ENCODE data around the gene GRB2.
A peak's percentile ranks its signal among the peaks of the same experiment; 100 is the strongest.

Gene GRB2

GRCh38 chr17:75404731-75405364 is 630 bp downstream of the GRB2 start:
- H3K9me3 ChIP-seq (ENCODE audit: control insufficient read depth, low read length), result no peaks in the 10 kb centered on the region
- peak overlapping the region; percentile 21 for H3K9ac ChIP-seq
- peak overlapping the region; percentile 68 for H3K27ac ChIP-seq
- peak overlapping the region; percentile 96 for H3K4me2 ChIP-seq (ENCODE audit: low read length)
- H3K4me3 ChIP-seq (ENCODE audit: low read depth, low read length), result peak overlapping the region; percentile 89
- peak overlapping the region; percentile 83 for H2AFZ ChIP-seq
- H3K27me3 ChIP-seq (ENCODE audit: control insufficient read depth, insufficient read depth, low read length), result no peaks in the 10 kb centered on the region
- H3K36me3 ChIP-seq (ENCODE audit: control insufficient read depth, insufficient read depth, low read length), result no peaks in the 10 kb centered on the region
- H3K4me1 ChIP-seq, result no peaks in the 10 kb centered on the region
- no peak for TF ChIP-seq CTCF (IDR thresholded peaks at IDR 0.05)
- H3K79me2 ChIP-seq, result peaks cover 36% of the 10 kb centered on the region

GRCh38 chr17:75404223-75404730 is 1.2 kb downstream of the GRB2 start:
- Histone ChIP-seq H3K4me1 (no peaks in the 10 kb centered on the region), H3K4me3 (ENCODE audit: low read depth, low read length) (peak overlapping the region; percentile 89), H3K36me3 (ENCODE audit: control insufficient read depth, insufficient read depth, low read length) (no peaks in the 10 kb centered on the region), H3K9me3 (ENCODE audit: control insufficient read depth, low read length) (no peaks in the 10 kb centered on the region), H3K79me2 (peaks cover 42% of the 10 kb centered on the region), H3K27me3 (ENCODE audit: control insufficient read depth, insufficient read depth, low read length) (no peaks in the 10 kb centered on the region), H3K4me2 (ENCODE audit: low read length) (peak overlapping the region; percentile 96), H3K27ac (peak overlapping the region; percentile 68), H2AFZ (peak overlapping the region; percentile 54), H3K9ac (no peak overlapping the region)
- peak; percentile 89 for TF ChIP-seq CTCF (IDR thresholded peaks at IDR 0.05)

GRCh38 chr17:75403131-75403530 is 2.3 kb downstream of the GRB2 start:
- H3K79me2 ChIP-seq, result peaks cover 54% of the 10 kb centered on the region
- H3K9ac ChIP-seq, result no peak overlapping the region
- H3K27ac ChIP-seq, result no peak overlapping the region
- no peaks in the 10 kb centered on the region for H3K36me3 ChIP-seq (ENCODE audit: control insufficient read depth, insufficient read depth, low read length)
- no peak for TF ChIP-seq CTCF (IDR thresholded peaks at IDR 0.05)
- no peaks in the 10 kb centered on the region for H3K9me3 ChIP-seq (ENCODE audit: control insufficient read depth, low read length)
- no peaks in the 10 kb centered on the region for H3K27me3 ChIP-seq (ENCODE audit: control insufficient read depth, insufficient read depth, low read length)
- H3K4me1 ChIP-seq, result no peaks in the 10 kb centered on the region
- H2AFZ ChIP-seq, result no peak overlapping the region
- no peak overlapping the region for H3K4me3 ChIP-seq (ENCODE audit: low read depth, low read length)
- no peak overlapping the region for H3K4me2 ChIP-seq (ENCODE audit: low read length)

- H2AFZ ChIP-seq, result no peak overlapping the region
- H3K9me3 ChIP-seq (ENCODE audit: control insufficient read depth, low read length), result no peaks in the 10 kb centered on the region
- no peak overlapping the region for H3K9ac ChIP-seq
- H3K36me3 ChIP-seq (ENCODE audit: control insufficient read depth, insufficient read depth, low read length), result no peaks in the 10 kb centered on the region
- no peak overlapping the region for H3K4me3 ChIP-seq (ENCODE audit: low read depth, low read length)
- no peak overlapping the region for H3K4me2 ChIP-seq (ENCODE audit: low read length)
- peaks cover 59% of the 10 kb centered on the region for H3K79me2 ChIP-seq
- no peak overlapping the region for H3K27ac ChIP-seq
- no peaks in the 10 kb centered on the region for H3K4me1 ChIP-seq
- H3K27me3 ChIP-seq (ENCODE audit: control insufficient read depth, insufficient read depth, low read length), result no peaks in the 10 kb centered on the region
- no peak for TF ChIP-seq CTCF (IDR thresholded peaks at IDR 0.05)
Observed at GRCh38 chr17:75402026-75402425, 3.5 kb downstream of the GRB2 start.
